Breast epithelium (tissue), 3 donors: ENCODE data around the gene CD14.

ENCODE experiments used
- POLR2AphosphoS5 ChIP-seq, 3 donors: sonication (generic); formaldehyde crosslinking; IDR thresholded peaks; one replicate each; pipeline ENCODE4 v1.6.1; 2017; ENCODE audit warnings: antibody characterized with exemption in 3 of 3
- TF ChIP-seq, protein P1 (sequence below), 3 donors: fragments of 450-650 bp; IDR thresholded peaks; one replicate each; pipeline ENCODE4 v1.5.1; 2016 to 2017; ENCODE audit warnings: antibody characterized with exemption in 3 of 3, mild to moderate bottlenecking in 3 of 3, moderate library complexity in 3 of 3

DNA sequence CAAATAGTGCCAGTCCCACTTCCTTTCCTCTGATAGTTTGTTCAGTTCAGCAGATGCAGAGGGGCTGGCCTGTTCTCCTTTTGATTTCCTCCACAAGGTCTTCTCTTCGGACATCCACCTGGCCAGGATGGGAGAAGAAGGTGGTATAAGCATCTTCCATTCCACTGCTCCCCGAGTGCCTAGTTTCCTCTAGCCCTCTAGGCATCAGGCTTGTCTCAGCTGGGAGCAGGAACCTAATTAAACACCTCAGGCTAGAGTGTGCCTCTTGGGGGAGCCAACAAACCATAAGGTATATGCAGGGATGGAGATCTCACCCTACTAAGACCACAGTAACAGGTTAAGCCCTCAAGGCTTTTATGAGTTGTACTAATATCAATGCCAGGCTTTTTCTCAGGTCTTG lies 41.2 kb upstream of the CD14 start:
- no peak for TF ChIP-seq POLR2AphosphoS5 (IDR thresholded peaks at IDR 0.05)
- TF ChIP-seq, protein P1, sequence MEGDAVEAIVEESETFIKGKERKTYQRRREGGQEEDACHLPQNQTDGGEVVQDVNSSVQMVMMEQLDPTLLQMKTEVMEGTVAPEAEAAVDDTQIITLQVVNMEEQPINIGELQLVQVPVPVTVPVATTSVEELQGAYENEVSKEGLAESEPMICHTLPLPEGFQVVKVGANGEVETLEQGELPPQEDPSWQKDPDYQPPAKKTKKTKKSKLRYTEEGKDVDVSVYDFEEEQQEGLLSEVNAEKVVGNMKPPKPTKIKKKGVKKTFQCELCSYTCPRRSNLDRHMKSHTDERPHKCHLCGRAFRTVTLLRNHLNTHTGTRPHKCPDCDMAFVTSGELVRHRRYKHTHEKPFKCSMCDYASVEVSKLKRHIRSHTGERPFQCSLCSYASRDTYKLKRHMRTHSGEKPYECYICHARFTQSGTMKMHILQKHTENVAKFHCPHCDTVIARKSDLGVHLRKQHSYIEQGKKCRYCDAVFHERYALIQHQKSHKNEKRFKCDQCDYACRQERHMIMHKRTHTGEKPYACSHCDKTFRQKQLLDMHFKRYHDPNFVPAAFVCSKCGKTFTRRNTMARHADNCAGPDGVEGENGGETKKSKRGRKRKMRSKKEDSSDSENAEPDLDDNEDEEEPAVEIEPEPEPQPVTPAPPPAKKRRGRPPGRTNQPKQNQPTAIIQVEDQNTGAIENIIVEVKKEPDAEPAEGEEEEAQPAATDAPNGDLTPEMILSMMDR (IDR thresholded peaks at IDR 0.05) = no peak
